ENCODE measurements around the gene TSGA10IP.
A peak's percentile ranks its signal among the peaks of the same experiment; 100 is the strongest.

TSGA10IP gene

GRCh38 chr11:65945430-65945911, at the start of gene TSGA10IP:
TSGA10IP (plus strand) TSS chr11:65945480; CDS start chr11:65945676, 196 bp downstream.
- H3K27me3 ChIP-seq (ENCODE audit: control insufficient read depth in 1 of 2, insufficient read depth in 2 of 2, low read length in 2 of 2): peaks cover 0 to 4% of the 10 kb centered on the region in 2 donors
- no peaks in the 10 kb centered on the region for H3K9me3 ChIP-seq (ENCODE audit: low read length)
- no peak within 1 kb of the TSS for H3K9ac ChIP-seq (ENCODE audit: low read length)
- H3K4me3 ChIP-seq (ENCODE audit: low read depth in 1 of 2, low read length in 2 of 2): no peak within 1 kb of the TSS
- H3K4me1 ChIP-seq (ENCODE audit: insufficient read depth, low read length): no peaks in the 10 kb centered on the region
- H3K27ac ChIP-seq (ENCODE audit: low read depth, low read length): no peak within 1 kb of the TSS
- no peaks in the 10 kb centered on the region for H3K36me3 ChIP-seq (ENCODE audit: insufficient read depth, low read length)

- peaks cover 7 to 8% of the 10 kb centered on the region in 2 donors for H3K27me3 ChIP-seq (ENCODE audit: control insufficient read depth in 1 of 2, insufficient read depth in 2 of 2, low read length in 2 of 2)
- no peak overlapping the region for H3K27ac ChIP-seq (ENCODE audit: low read depth, low read length)
- H3K4me1 ChIP-seq (ENCODE audit: insufficient read depth, low read length): peaks cover 21% of the 10 kb centered on the region
- no peak overlapping the region for H3K9ac ChIP-seq (ENCODE audit: low read length)
- H3K36me3 ChIP-seq (ENCODE audit: insufficient read depth, low read length): no peaks in the 10 kb centered on the region
- no peak overlapping the region for H3K4me3 ChIP-seq (ENCODE audit: low read depth in 1 of 2, low read length in 2 of 2)
- no peaks in the 10 kb centered on the region for H3K9me3 ChIP-seq (ENCODE audit: low read length)
Measured at GRCh38 chr11:65895482-65895981, 49.7 kb upstream of the TSGA10IP start.

DNA sequence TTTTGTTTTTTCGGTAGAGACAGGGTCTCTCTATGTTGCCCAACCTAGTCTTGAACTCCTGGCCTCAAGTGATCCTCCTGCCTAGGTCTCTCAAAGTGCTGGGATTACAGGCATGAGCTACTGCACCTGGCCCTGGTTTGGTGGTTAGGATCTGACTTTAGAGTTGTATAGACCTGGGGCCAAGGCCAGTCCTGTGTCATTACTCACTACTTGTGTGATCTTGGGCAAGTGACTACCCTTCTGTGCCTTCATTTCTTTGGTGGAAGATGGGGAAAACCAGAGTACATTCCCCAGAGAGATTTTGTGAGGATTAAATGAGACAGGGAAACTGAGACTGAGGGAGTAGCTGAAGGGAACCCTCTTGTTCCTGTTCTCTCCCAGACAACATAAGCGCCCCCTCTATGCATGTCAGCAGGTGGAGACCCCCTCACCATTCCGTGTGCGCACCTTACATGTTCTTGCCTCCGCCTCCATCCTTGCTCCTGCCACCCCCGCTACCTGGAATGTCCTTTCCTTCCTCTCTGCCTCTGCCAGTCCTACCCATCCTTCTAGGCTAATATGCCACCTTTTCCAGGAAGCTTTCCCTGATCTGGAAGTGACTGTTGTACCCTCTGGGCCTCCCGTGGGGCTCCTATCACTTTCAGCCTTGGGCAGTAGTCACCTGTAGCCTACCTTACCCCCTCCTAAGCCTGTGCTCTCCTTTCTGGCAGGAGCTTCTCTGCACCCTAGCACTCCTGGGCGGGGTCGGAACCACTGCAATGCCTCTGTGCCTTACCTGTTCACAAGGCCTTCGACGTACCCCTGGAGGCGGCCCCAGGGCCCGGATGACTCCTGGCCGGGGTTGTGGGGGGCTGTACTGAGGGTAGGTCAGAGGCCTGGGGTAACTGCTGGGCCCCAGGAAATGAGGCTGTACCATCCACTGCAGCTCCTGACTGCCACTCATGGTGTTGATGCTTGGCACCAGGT, 49.0 kb upstream of the TSGA10IP start:
- Histone ChIP-seq H3K9ac (ENCODE audit: low read length) (no peak overlapping the region), H3K27ac (ENCODE audit: low read depth, low read length) (no peak overlapping the region), H3K9me3 (ENCODE audit: low read length) (no peaks in the 10 kb centered on the region), H3K4me3 (ENCODE audit: low read depth in 1 of 2, low read length in 2 of 2) (no peak overlapping the region), H3K4me1 (ENCODE audit: insufficient read depth, low read length) (peaks cover 25% of the 10 kb centered on the region), H3K27me3 (ENCODE audit: control insufficient read depth in 1 of 2, insufficient read depth in 2 of 2, low read length in 2 of 2) (peaks cover 7 to 8% of the 10 kb centered on the region in 2 donors), H3K36me3 (ENCODE audit: insufficient read depth, low read length) (no peaks in the 10 kb centered on the region)

- H3K9me3 ChIP-seq (ENCODE audit: low read length): no peaks in the 10 kb centered on the region
- H3K27me3 ChIP-seq (ENCODE audit: control insufficient read depth in 1 of 2, insufficient read depth in 2 of 2, low read length in 2 of 2): peaks cover 7 to 8% of the 10 kb centered on the region in 2 donors
- H3K4me3 ChIP-seq (ENCODE audit: low read depth in 1 of 2, low read length in 2 of 2): no peak overlapping the region
- H3K9ac ChIP-seq (ENCODE audit: low read length): no peak overlapping the region
- H3K27ac ChIP-seq (ENCODE audit: low read depth, low read length): no peak overlapping the region
- H3K4me1 ChIP-seq (ENCODE audit: insufficient read depth, low read length): peaks cover 21% of the 10 kb centered on the region
- H3K36me3 ChIP-seq (ENCODE audit: insufficient read depth, low read length): no peaks in the 10 kb centered on the region
Measured at GRCh38 chr11:65897020-65897471, 48.2 kb upstream of the TSGA10IP start.

DNA sequence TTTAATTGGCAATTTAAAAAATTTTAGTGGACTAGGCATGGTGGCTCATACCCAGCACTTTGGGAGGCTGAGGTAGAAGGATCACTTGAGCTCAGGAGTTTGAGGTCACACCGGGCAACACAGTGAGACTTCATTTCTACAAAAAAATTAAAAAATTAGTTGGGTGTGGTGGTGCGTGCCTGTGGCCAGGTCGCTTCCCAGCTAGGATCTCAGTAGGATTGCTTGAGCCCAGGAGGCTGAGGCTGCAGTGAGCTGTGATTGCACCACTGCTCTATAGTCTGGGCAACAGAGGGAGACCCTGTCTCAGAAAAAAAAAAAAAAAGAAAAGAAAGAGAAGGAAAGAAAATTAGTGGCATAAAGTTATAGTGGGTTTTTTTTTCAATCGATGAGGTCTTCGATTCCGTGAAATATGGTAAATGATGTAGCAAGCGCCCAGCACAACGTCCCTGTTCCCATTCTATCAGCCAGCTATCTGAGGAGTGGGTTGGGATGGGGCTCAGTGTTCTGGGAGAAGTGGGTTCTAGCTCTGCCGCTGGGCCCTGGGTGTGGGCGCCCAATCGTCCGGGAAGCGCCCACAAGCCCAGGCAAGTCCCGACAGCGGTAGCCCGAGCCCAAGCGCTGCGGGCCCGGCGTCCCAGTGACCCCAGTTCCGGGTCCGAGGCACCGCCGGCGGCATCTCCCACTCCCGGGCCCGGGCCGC, 46.5 kb upstream of the TSGA10IP start:
- Histone ChIP-seq H3K4me3 (ENCODE audit: low read depth in 1 of 2, low read length in 2 of 2) (peak overlapping the region in 1 of 2 donors; percentile 42), H3K27me3 (ENCODE audit: control insufficient read depth in 1 of 2, insufficient read depth in 2 of 2, low read length in 2 of 2) (peaks cover 7 to 8% of the 10 kb centered on the region in 2 donors), H3K27ac (ENCODE audit: low read depth, low read length) (no peak overlapping the region), H3K36me3 (ENCODE audit: insufficient read depth, low read length) (no peaks in the 10 kb centered on the region), H3K4me1 (ENCODE audit: insufficient read depth, low read length) (peaks cover 5% of the 10 kb centered on the region), H3K9ac (ENCODE audit: low read length) (no peak overlapping the region), H3K9me3 (ENCODE audit: low read length) (no peaks in the 10 kb centered on the region)

DNA sequence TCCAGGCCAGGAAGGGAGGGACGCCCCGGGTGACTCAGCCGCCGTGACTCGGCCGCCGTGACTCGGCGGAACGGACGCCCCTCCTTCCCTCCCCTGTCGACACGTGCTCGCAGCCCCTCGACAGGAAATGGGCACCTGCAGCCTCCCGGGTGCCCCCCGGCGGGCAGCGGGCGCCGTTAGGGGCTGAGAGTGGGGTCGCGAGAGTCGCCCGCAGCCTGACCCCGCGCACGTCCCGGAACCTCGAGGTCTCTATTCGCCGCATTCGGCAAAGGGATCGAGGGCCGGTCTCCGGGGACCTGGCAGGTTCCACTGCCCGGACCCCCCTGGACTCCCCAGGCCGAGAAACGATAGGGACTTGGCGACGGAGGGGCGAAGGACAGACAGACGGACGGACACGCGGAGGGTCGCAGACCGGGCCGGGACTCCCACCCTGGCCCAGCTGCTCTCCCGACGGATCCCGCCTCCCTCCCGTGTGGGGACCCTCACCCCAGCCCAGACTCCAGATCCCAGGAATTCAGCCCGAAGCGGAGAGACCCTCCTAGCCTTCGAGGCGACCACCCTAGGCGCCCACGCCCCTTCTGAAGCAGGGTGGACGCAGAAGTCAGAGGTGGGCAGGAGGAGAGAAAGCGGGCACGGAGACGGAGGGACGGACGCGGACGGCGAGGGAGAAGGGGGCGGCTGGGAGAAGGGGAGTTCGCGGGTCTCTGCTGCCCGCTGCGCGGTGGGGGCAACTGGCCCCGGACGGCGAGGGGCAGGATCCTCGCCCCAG, 45.7 kb upstream of the TSGA10IP start:
- H3K27ac ChIP-seq (ENCODE audit: low read depth, low read length): peak overlapping the region; percentile 52
- H3K4me3 ChIP-seq (ENCODE audit: low read depth in 1 of 2, low read length in 2 of 2): peak overlapping the region; percentile 42 to 49
- H3K9ac ChIP-seq (ENCODE audit: low read length): no peak overlapping the region
- peaks cover 7 to 8% of the 10 kb centered on the region in 2 donors for H3K27me3 ChIP-seq (ENCODE audit: control insufficient read depth in 1 of 2, insufficient read depth in 2 of 2, low read length in 2 of 2)
- H3K9me3 ChIP-seq (ENCODE audit: low read length): no peaks in the 10 kb centered on the region
- no peaks in the 10 kb centered on the region for H3K36me3 ChIP-seq (ENCODE audit: insufficient read depth, low read length)
- peaks cover 4% of the 10 kb centered on the region for H3K4me1 ChIP-seq (ENCODE audit: insufficient read depth, low read length)

GRCh38 chr11:65900125-65900898, 45.0 kb upstream of the TSGA10IP start, which contains the start of gene FOSL1:
FOSL1 (minus strand) TSS chr11:65900388; CDS start chr11:65900339, 49 bp downstream.
- peaks cover 4% of the 10 kb centered on the region for H3K4me1 ChIP-seq (ENCODE audit: insufficient read depth, low read length)
- no peak within 1 kb of the TSS for H3K9ac ChIP-seq (ENCODE audit: low read length)
- no peaks in the 10 kb centered on the region for H3K36me3 ChIP-seq (ENCODE audit: insufficient read depth, low read length)
- peaks cover 7 to 8% of the 10 kb centered on the region in 2 donors for H3K27me3 ChIP-seq (ENCODE audit: control insufficient read depth in 1 of 2, insufficient read depth in 2 of 2, low read length in 2 of 2)
- peak within 1 kb of the TSS; percentile 52 for H3K27ac ChIP-seq (ENCODE audit: low read depth, low read length)
- H3K9me3 ChIP-seq (ENCODE audit: low read length): no peaks in the 10 kb centered on the region
- H3K4me3 ChIP-seq (ENCODE audit: low read depth in 1 of 2, low read length in 2 of 2): peak within 1 kb of the TSS; percentile 42 to 49

- H3K4me3 ChIP-seq (ENCODE audit: low read depth in 1 of 2, low read length in 2 of 2): peak overlapping the region; percentile 42 to 49
- peaks cover 7 to 8% of the 10 kb centered on the region in 2 donors for H3K27me3 ChIP-seq (ENCODE audit: control insufficient read depth in 1 of 2, insufficient read depth in 2 of 2, low read length in 2 of 2)
- H3K36me3 ChIP-seq (ENCODE audit: insufficient read depth, low read length): no peaks in the 10 kb centered on the region
- H3K9ac ChIP-seq (ENCODE audit: low read length): no peak overlapping the region
- peaks cover 4% of the 10 kb centered on the region for H3K4me1 ChIP-seq (ENCODE audit: insufficient read depth, low read length)
- H3K9me3 ChIP-seq (ENCODE audit: low read length): no peaks in the 10 kb centered on the region
- H3K27ac ChIP-seq (ENCODE audit: low read depth, low read length): no peak overlapping the region
Measured at GRCh38 chr11:65900899-65901180, 44.4 kb upstream of the TSGA10IP start.

- no peaks in the 10 kb centered on the region for H3K36me3 ChIP-seq (ENCODE audit: insufficient read depth, low read length)
- H3K4me1 ChIP-seq (ENCODE audit: insufficient read depth, low read length): peaks cover 4% of the 10 kb centered on the region
- H3K9me3 ChIP-seq (ENCODE audit: low read length): no peaks in the 10 kb centered on the region
- no peak overlapping the region for H3K4me3 ChIP-seq (ENCODE audit: low read depth in 1 of 2, low read length in 2 of 2)
- H3K27ac ChIP-seq (ENCODE audit: low read depth, low read length): no peak overlapping the region
- no peak overlapping the region for H3K9ac ChIP-seq (ENCODE audit: low read length)
- H3K27me3 ChIP-seq (ENCODE audit: control insufficient read depth in 1 of 2, insufficient read depth in 2 of 2, low read length in 2 of 2): peaks cover 7 to 8% of the 10 kb centered on the region in 2 donors
Measured at GRCh38 chr11:65903068-65903481, 42.2 kb upstream of the TSGA10IP start.

DNA sequence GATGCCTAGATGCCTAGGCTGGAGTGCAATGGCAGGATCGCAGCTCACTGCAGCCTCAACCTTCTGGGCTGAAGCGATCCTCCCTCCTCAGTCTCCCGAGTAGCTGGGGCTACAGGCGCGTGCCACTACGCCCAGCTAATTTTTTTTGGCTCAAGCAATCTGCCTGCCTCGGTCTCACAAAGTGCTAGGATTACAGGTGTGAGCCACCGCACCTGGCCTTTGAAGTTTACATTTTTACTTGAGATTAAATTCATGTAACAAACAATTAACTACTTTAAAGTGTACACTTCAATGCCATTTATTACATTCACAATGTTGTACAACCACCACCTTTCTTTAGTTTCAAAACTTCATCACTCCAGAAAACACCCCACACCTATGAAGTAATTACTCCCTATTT, 41.6 kb upstream of the TSGA10IP start:
- no peak overlapping the region for H3K9ac ChIP-seq (ENCODE audit: low read length)
- peaks cover 4% of the 10 kb centered on the region for H3K4me1 ChIP-seq (ENCODE audit: insufficient read depth, low read length)
- H3K27me3 ChIP-seq (ENCODE audit: control insufficient read depth in 1 of 2, insufficient read depth in 2 of 2, low read length in 2 of 2): peaks cover 3 to 8% of the 10 kb centered on the region in 2 donors
- H3K4me3 ChIP-seq (ENCODE audit: low read depth in 1 of 2, low read length in 2 of 2): no peak overlapping the region
- H3K36me3 ChIP-seq (ENCODE audit: insufficient read depth, low read length): no peaks in the 10 kb centered on the region
- no peak overlapping the region for H3K27ac ChIP-seq (ENCODE audit: low read depth, low read length)
- no peaks in the 10 kb centered on the region for H3K9me3 ChIP-seq (ENCODE audit: low read length)

Measured in muscle layer of colon (tissue), 2 donors.